ENCODE measurements around the gene TRIM65.
"Not testable (repeated sequence)": the region's sequence is repeated elsewhere in the genome, so short reads cannot be mapped to it uniquely, and the experiment has no call there.

The TRIM65 gene

GRCh38 chr17:75854881-75855309 lies 41.9 kb downstream of the TRIM65 start:
- no peak for DNase-seq (ENCODE audit: low read depth in 2 of 2, low spot score in 1 of 2)

- DNase-seq (ENCODE audit: low read depth in 2 of 2, low spot score in 1 of 2), result no peak
Observed at GRCh38 chr17:75854101-75854748, 42.5 kb downstream of the TRIM65 start.

- no peak for DNase-seq (ENCODE audit: low read depth in 2 of 2, low spot score in 1 of 2)
Observed at GRCh38 chr17:75853433-75853832, 43.3 kb downstream of the TRIM65 start.

- DNase-seq (ENCODE audit: low read depth in 2 of 2, low spot score in 1 of 2), result not testable (repeated sequence)
Observed at GRCh38 chr17:75851693-75851991, 45.1 kb downstream of the TRIM65 start.

GRCh38 chr17:75850928-75851692 lies 45.6 kb downstream of the TRIM65 start:
- DNase-seq (ENCODE audit: low read depth in 2 of 2, low spot score in 1 of 2), result no peak

- no peak for DNase-seq (ENCODE audit: low read depth in 2 of 2, low spot score in 1 of 2)
Observed at GRCh38 chr17:75849724-75850123, 47.0 kb downstream of the TRIM65 start.

- DNase-seq (ENCODE audit: low read depth in 2 of 2, low spot score in 1 of 2), result no peak
Observed at GRCh38 chr17:75849279-75849646, 47.5 kb downstream of the TRIM65 start.

- peak; percentile 67 to 80 for DNase-seq (ENCODE audit: low read depth in 2 of 2, low spot score in 1 of 2)
Observed at GRCh38 chr17:75848523-75849278, 48.0 kb downstream of the TRIM65 start.

GRCh38 chr17:75847614-75848522 lies 48.9 kb downstream of the TRIM65 start:
- no peak for DNase-seq (ENCODE audit: low read depth in 2 of 2, low spot score in 1 of 2)

GRCh38 chr17:75846692-75847613 lies 49.8 kb downstream of the TRIM65 start:
- no peak for DNase-seq (ENCODE audit: low read depth in 2 of 2, low spot score in 1 of 2)

GRCh38 chr17:75845933-75846691 lies 50.6 kb downstream of the TRIM65 start:
- no peak for DNase-seq (ENCODE audit: low read depth in 2 of 2, low spot score in 1 of 2)

- no peak for DNase-seq (ENCODE audit: low read depth in 2 of 2, low spot score in 1 of 2)
Observed at GRCh38 chr17:75845058-75845711, 51.6 kb downstream of the TRIM65 start.

GRCh38 chr17:75844530-75845057 lies 52.2 kb downstream of the TRIM65 start:
- no peak for DNase-seq (ENCODE audit: low read depth in 2 of 2, low spot score in 1 of 2)

- DNase-seq (ENCODE audit: low read depth in 2 of 2, low spot score in 1 of 2), result no peak
Observed at GRCh38 chr17:75843577-75844529, 52.9 kb downstream of the TRIM65 start, which contains the start of gene UNC13D. Gene UNC13D, minus strand, starts transcription at chr17:75844404. Its CDS starts 67 bp downstream, at chr17:75844337.

- no peak for DNase-seq (ENCODE audit: low read depth in 2 of 2, low spot score in 1 of 2)
Observed at GRCh38 chr17:75842963-75843576, 53.7 kb downstream of the TRIM65 start.

- no peak for DNase-seq (ENCODE audit: low read depth in 2 of 2, low spot score in 1 of 2)
Observed at GRCh38 chr17:75842411-75842810, 54.3 kb downstream of the TRIM65 start.

GRCh38 chr17:75840799-75841164 lies 56.0 kb downstream of the TRIM65 start:
- DNase-seq (ENCODE audit: low read depth in 2 of 2, low spot score in 1 of 2), result no peak
